HG02981 (cell line): ENCODE data around the gene SLC27A3.
"Not testable (repeated sequence)": the region's sequence is repeated elsewhere in the genome, so short reads cannot be mapped to it uniquely, and the experiment has no call there.

Source experiments
- ATAC-seq: cut with Tn5 transposase; IDR thresholded peaks from one replicate; pipeline ENCODE4 v1.9.1; 2021; ENCODE audit warnings: mild to moderate bottlenecking, moderate library complexity; ENCODE audit not compliant: unreplicated experiment

SLC27A3 gene

GRCh38 chr1:153760440-153760839, 14.8 kb upstream of the SLC27A3 start:
- ATAC-seq = no peak

- ATAC-seq = no peak
Measured at GRCh38 chr1:153763365-153764225, 11.6 kb upstream of the SLC27A3 start.

- ATAC-seq = no peak
Measured at GRCh38 chr1:153764310-153764709, 10.9 kb upstream of the SLC27A3 start.

- ATAC-seq = not testable (repeated sequence)
Measured at GRCh38 chr1:153766663-153767062, 8.5 kb upstream of the SLC27A3 start.

GRCh38 chr1:153767519-153767918, 7.7 kb upstream of the SLC27A3 start:
- no peak for ATAC-seq

GRCh38 chr1:153768316-153769181, 6.7 kb upstream of the SLC27A3 start:
- no peak for ATAC-seq

GRCh38 chr1:153769221-153769620, 6.0 kb upstream of the SLC27A3 start:
- ATAC-seq = no peak

- ATAC-seq = no peak
Measured at GRCh38 chr1:153770797-153771196, 4.4 kb upstream of the SLC27A3 start.

- ATAC-seq = no peak
Measured at GRCh38 chr1:153771261-153771660, 3.9 kb upstream of the SLC27A3 start.

- no peak for ATAC-seq
Measured at GRCh38 chr1:153771841-153772593, 3.2 kb upstream of the SLC27A3 start.

- ATAC-seq = no peak
Measured at GRCh38 chr1:153773096-153773921, 1.9 kb upstream of the SLC27A3 start.

- no peak for ATAC-seq
Measured at GRCh38 chr1:153774026-153774595, 1.1 kb upstream of the SLC27A3 start.

GRCh38 chr1:153775458-153776327, 486 bp downstream of the SLC27A3 start:
- ATAC-seq = peak; percentile 55

GRCh38 chr1:153776352-153776751, 1.1 kb downstream of the SLC27A3 start:
- no peak for ATAC-seq

- no peak for ATAC-seq
Measured at GRCh38 chr1:153776845-153777370, 1.7 kb downstream of the SLC27A3 start.

- no peak for ATAC-seq
Measured at GRCh38 chr1:153777648-153778047, 2.4 kb downstream of the SLC27A3 start.

GRCh38 chr1:153778051-153778823, 3.0 kb downstream of the SLC27A3 start:
- no peak for ATAC-seq
